Occipital lobe (tissue), 2 donors: ENCODE results near the gene SUCLG2. TPM values are rescaled to one million over a fixed set of nuclear protein-coding genes. Genes with fewer than 3 reads are reported as not detected.

Source experiments
- DNase-seq: peaks from one replicate; lab custom pipeline; 2025; lab: John Stamatoyannopoulos, UW
- total RNA-seq: library from RNA; depleted of rRNA; stranded (reverse); fragments of >200 nt; gene quantifications from one replicate; pipeline ENCODE4 v1.2.3, GENCODE V29; 2014

The SUCLG2 gene
- total RNA-seq, 1 donor from 2014 or later = 9.7 TPM

DNA sequence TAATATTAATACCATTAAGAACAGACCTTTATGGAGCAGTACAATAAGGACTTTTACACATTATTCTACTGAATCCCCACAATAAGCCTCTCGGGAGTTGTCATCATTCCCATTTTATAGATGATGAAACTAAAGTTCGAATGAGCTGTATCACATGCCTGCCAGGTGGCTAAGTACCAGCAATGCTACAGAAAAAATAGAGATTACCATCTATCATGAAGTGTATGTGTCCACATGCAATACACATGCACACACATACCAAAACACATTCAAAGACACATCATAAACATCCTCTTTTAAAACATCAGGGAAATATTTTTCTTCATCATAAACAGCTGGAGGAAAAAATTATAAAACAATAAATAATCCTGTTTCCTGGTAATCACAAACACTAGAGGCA is 136.6 kb downstream of the SUCLG2 start:
- no peak for DNase-seq

DNA sequence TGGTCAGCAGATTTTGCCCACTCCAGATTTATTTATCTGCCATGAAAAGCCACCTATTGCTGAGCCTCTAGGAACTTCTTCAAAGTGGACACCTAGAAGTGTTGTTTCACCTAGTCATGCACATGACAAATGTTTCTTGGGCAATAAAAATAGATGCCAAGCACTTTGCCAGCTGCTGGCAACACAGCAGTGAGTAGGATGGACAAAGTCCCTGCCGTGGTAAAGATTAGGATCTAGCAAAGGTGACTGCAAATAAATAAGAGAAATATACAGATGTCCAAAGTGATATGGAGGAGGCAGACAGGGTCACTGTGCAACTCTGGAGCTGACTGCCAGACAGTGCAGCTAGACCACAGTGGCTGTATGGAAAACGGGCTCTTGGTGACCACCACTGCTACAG is 137.9 kb downstream of the SUCLG2 start:
- DNase-seq = no peak

DNA sequence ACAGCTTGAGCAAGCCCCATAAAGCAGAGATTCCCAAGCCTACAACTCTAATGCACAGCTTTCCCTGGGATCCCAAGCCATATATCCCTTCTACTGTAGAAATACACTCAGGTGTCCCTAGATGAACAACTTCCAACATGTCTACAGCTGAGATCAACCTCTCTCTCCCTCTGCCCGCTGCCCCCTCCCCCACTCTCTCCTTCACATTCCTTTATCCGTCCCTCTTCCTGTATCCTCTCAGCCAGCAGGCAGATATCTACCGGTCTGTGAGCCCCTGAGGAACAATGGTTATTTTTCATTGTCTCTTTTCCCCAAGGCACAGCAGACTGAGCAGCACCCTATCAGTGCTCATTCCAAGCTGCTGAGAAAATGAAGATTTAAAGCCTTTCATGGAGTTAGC is 138.6 kb downstream of the SUCLG2 start:
- DNase-seq = no peak

DNA sequence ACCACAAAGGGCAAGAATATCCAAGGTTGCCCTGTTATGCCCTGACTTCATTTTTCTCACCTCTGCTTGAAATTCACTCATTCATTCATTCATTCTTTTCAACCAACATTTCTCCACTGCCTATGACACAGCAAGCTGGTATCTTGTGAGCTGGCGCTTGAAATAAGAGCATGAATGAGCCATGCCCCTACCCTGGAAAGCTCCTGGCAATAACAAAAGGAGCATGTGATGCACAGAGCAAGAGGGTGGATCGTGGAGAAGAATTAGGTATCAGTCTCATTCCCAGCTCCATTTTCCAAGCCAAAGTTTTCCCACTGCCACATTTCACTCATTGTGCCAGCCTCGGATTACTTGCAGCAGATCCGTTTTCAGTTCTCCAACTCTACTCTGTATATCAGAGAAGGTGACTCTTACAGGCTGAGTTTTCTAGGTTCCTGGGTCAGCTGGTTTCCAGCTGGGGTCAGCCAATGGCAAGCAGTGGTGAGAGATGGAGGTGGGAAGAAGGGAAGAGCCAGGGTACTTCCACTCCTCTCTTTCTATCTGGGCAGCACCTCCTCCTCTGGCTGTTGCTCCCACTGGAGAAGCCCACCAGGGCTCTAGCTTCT is 144.8 kb downstream of the SUCLG2 start:
- DNase-seq = no peak

DNA sequence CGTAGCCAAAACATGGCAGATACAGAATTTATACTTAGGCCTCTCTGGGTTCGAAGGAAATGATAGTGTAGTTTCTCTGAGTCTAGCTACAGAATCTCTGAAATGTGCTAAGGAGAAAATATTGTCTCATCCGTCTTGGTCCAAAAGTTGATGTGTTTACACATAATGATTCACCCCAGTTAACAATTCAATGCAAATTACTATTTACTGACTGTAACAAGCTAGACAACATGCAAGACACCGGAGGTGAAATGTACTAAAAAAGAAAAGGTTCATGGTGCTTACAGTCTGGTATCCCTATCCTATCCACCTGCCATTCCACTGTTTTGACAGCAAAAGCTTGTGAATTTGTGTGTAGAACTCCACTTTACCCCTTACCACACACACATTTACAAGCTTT is 146.8 kb downstream of the SUCLG2 start:
- DNase-seq = no peak

DNA sequence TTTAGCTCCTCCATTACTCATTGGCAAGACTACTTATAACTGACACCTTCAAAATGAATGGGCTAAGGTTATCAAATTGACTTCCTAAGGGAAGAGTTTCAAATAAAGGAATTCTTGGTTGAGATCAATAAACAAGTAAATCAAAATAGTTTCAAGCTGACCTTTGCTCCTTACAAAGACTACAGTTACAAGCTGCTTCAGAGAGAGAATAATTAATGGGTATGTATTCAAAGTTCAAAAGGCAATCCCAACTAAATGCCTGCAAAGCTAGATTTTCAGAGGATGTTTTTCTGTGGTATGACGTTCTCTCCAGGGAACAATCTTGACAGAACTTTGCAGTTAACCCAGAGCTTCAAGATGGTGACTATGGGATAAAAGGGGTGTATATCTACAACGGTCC is 153.7 kb downstream of the SUCLG2 start:
- DNase-seq = no peak

DNA sequence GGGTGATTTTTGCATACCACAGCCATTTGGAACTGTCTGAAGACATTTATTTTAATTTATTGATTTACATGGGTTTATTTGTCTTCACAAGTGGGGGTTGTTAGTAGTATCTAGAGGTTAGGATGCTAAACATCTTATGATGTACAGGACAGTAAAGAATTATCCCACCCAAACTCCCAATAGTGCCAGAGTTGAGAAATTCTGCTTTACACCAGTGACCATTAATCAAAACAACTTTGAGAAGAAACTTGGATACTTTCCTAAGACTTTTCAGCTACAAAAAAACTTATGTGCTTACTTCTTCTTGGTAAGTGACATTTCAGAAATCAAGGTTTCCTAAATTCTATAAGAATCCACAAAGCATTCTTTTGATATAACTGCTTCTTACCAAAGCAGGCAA is 156.7 kb downstream of the SUCLG2 start:
- DNase-seq = no peak

DNA sequence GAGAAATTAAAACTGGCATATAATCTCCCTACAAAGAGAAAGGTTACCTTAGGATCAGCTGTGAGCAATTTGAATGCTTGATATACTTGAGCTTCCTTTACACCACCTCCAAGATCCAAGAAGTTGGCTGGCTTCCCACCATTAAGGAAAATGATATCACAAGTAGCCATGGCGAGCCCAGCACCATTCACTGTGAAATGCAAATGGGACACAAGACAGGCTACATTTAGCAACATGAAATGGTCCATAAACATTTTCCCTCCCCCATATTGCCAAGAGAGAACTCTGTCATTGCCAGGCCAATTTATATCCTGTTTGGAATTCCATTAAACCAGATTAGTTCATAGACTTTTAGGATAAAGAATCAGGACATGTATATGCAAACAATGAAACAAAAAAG is 158.7 kb downstream of the SUCLG2 start:
- DNase-seq = no peak

DNA sequence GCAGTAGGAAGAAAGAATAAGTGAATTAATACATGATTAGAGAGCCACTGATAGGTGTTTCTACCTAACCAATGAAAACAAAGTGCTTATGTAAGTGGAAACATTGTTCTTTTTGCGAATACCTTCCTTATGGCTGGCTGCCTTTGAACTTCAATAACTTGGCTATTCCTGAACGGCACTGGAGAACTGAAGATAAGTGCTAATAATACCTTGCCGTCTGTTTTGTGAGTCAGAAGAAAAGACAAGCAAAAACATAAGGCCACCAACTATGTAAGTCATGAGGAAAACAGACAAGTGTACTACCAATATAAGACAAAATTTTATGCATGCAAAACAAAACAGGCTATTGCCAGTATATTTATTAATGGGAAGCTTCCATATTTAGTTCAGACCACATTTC is 160.6 kb downstream of the SUCLG2 start:
- DNase-seq = no peak

DNA sequence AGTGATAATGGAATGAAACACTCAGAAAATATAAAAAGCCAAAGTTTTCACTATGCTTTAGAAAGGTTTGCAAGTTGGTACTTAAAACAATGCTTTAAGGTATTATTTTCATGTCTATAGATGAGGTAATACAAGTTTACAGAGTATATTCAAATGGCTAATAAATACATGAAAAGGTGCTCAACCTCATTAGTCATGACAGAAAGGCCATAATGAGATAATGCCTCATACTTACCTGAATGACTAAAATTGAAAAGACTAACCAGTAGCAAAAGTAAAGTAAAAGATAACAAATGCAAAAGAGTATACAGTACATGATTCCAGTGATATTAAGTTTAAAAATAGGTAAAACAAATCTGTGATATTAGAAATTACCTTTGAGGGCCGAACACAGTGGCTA is 163.8 kb downstream of the SUCLG2 start:
- DNase-seq = no peak

DNA sequence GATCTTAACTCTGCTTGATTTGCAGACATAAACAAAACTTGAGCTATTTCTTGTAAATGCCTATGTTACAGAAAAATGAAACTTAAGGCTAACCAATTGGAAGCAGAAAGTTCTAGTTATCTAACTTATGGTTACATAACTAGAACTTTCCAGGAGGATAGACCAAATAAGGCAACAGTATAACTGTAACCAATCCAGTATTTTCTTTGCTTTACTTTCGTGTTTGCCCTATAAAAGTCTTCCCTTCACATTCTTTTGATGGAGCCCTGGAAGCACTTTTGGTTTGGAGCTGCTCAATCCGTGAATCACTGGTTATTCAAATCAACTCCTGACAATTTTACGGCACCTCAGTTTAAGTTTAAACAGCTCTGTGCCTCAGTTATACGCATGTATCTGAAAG is 164.6 kb downstream of the SUCLG2 start:
- no peak for DNase-seq

DNA sequence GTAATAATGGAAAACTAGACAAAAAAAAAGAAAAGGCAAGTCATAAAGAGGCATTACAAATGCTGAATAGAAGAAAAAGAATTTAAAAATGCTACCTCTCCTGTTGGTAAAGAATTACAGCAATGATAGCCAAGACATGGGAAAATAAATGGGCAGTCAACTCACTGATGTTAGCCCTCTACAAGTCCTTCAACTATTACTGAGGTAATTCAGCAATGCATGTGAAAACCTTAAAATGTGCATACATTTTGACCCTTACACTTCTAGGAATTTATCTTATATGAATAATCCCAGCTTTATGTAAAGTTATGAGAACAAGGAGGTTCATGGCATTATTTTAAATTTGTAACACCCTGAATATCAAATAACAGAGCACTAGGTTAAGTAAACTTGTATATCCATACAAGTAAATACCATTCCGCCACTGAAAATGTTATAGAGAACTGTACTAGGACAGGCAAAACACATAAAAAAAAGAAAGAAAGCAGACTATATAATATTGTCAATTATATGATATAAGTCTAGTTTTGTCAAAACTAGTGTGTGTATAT is 166.8 kb downstream of the SUCLG2 start:
- no peak for DNase-seq

DNA sequence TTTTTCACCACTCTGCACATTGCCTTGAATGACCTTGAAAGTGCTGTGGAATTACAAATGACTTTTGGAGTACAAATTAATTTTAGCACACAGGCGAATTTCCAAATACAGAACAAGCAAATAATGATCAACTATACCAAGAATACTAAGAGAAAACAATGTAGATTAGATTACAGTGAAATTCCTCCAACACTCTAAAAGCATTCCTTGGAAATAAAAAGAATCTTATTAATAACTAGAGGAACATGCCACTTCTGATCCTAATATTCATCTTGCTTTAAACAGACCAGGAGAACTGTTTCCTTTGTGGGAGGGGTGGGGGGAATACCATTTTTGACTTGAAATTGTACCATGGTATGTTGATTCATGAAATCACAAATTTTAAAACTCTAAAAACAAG is 167.5 kb downstream of the SUCLG2 start:
- no peak for DNase-seq

DNA sequence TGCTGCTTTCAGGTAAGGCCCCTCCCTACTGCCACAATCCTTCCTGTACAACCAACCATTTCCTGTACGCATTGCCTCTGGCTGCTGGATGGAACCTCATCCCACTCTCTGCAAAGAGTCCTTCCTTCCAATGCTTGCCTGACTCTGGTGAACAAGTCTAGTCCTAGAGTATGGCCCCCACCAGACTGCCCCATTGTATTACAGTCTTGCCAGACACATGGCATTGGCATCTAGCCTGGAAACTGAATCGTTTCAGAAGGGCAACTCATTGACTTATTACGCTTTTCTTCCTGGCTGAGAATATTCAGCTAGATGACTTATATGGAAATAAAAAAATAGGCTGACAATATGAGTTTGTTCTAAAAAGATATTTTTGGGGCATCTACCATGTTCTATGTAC is 170.3 kb downstream of the SUCLG2 start:
- DNase-seq = no peak

DNA sequence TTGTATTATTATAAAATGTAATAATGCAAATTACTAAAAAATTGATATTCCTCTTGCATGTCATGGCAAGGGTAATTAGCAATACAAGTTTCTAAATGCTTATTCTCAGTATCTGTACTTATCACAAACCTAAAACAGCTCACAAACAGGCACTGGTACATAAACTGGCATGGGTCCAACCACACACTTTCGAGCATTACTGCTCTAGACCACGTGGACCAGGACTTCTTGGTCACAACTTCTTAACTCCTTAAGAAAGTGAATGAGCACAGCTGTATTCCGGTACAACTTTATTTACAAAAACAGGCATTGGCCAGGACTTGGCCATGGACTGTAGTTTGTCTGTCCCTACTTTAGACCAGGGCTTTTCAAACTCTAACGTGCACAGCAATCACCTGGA is 173.3 kb downstream of the SUCLG2 start:
- DNase-seq = no peak

DNA sequence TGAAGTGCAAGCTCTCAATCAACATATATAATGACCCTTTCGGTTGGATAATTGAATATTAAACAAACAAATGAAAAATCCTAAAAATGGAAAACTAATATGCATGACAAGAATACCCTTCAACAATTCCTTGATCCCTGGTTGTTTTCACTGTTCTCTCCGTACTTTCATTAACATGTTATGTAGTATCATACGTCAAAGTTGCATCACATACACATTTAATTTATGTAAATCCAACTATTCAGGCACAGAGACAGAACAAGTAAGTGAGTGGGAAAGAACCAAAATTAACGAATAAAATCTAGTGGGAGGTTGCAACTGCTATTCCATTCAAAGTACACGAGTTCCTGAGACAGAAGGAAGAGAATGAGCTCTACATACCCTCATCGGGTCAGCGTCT is 176.0 kb downstream of the SUCLG2 start:
- no peak for DNase-seq

DNA sequence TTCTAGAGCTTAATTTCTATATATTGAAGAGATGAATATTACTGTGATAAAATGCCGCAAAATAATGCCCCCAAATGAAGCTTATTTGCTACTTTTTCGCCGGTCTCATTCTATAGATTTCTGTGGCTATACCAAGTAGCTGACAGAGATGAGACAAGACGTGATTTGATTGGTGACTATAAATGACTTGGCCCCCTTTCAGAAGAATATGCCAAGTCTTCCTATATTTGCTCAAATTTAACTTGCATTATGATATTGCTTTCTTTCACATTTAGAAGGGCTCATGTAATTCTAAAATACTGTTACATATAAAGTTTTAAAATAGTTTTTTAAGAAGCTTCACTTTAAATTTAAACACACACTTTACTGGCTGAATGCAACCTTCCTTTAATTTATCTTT is 180.1 kb downstream of the SUCLG2 start:
- DNase-seq = no peak

DNA sequence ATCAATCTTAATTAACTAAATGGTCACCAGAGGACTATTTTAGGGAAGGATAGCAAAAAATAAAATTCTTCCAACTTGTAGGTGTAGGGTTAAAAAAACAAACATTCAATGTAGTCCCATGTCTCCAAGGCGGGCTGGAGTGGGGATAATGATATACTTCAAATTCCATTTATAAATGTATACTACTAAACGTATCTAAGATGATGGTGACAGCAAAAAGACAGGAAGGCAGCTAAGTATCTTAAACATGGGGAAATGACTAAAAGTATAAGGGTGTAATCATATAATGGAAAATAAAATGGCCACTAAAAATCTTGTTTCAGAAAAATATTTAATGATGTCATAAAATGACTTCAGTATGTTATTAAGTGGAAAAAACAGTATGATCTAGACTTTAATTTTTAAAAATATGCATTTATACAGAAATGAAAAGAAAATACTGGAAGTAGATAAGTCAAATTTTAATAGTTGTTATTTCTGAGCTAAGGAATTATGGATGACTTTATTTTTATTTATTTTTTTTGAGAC is 181.7 kb downstream of the SUCLG2 start:
- no peak for DNase-seq

DNA sequence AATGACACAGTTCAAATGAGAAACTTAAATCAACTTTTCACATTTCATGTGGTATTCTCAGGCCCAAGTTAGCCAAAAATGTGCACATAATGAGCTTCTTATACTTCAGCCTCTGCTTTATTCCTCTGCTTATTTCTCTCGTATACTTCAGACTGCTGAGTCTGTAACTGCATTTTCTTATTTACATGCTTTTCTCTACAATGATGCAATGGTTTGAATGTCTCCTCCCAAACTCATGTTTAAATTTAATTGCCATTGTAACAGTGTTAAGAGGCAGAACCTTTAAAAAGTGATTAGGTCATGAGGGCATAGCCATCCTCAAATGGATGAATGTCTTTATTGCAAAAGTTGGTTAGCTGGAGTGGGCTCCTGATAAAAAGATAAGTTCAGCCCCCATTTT is 184.2 kb downstream of the SUCLG2 start:
- DNase-seq = no peak

DNA sequence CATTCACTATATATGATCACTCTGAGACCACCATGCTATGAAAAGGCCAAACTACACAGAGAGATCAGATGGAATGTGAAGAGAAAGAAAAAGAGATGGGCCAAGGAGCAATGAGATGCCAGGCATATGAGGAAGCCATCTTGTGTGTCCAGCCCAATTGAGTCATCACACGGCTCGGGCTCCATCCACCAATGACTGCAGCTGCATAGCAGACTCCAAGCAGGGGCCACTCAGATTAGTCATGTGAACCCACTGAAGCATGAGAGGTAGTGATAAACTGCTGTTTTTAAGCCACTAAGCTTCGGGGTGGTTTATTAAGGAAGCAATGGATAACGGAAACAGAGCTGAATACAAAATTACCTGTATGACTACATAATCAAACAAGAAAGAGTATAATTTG is 185.9 kb downstream of the SUCLG2 start:
- no peak for DNase-seq

DNA sequence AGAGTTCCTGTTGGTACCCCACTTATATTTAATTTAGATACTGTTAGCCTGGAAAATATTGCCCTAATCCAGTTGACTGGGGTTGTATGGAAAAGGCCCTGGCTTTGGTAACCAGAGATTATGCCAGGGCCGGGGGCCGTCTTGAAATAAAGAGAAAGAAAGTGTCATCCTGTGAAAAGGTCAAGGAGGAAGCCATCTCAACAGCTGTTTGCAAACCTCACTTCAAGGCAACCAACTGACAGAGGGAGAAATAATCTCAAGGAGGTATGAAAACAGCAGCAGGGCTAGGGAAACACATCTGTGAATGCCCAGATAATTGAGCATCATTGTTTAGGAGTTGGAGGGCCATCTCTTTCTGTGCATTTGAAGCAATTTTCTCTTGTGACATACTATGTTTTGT is 190.8 kb downstream of the SUCLG2 start:
- no peak for DNase-seq

DNA sequence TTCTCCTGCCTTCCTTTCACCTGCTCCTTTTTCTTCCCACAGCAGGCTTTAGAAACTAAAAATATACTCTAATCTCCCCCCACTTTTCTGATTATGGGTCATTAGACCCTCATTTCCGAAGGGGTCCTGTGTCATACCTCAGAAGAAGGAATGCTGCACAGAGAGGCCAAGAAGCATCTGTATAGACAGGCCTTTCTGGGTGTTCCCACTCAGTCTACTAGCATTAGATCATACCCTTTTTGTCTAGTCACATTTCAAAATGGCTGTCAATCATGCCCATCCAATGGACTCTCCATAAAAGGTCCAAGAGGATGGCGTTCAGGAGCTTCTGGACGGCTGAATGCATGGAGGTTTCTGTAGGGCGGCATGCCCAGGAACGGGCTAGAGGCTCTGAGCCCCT is 192.2 kb downstream of the SUCLG2 start:
- DNase-seq = no peak

DNA sequence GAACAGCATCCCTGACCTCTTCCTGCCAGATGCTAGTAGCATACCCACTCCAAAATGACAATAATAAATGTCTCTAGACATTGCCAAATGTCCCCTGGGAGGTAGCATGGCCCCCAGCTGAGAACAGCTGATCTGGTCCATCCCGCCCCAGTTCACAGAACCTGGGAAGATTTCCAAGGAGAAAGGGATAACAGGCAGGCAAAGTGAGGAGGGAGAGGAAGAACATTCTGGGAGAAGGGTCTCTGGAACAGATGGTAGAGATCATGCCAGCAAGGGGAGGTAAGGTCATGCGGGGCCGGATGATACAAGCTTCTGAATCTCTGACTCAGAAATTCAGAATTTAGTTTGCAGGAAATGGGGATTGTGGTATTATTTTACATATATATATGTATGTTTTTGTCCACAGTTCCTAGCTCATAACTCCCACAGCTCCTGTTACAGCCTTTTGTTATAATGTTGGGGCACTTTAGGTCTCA is 192.7 kb downstream of the SUCLG2 start:
- no peak for DNase-seq
